GM21717 (cell line): ENCODE measurements around the gene INO80E.

Experiments
- ATAC-seq: cut with Tn5 transposase; IDR thresholded peaks from one replicate; pipeline ENCODE4 v1.9.1; 2021; ENCODE audit warnings: mild to moderate bottlenecking, moderate library complexity; ENCODE audit not compliant: unreplicated experiment

INO80E gene

GRCh38 chr16:29975134-29975538, 20.9 kb upstream of the INO80E start:
- no peak for ATAC-seq

- ATAC-seq = no peak
Measured at GRCh38 chr16:29975811-29976511, 20.1 kb upstream of the INO80E start.

GRCh38 chr16:29977063-29977825, 18.8 kb upstream of the INO80E start:
- no peak for ATAC-seq

- no peak for ATAC-seq
Measured at GRCh38 chr16:29978081-29978480, 18.0 kb upstream of the INO80E start.

GRCh38 chr16:29978564-29979270, 17.3 kb upstream of the INO80E start:
- ATAC-seq = no peak

- no peak for ATAC-seq
Measured at GRCh38 chr16:29982560-29983419, 13.3 kb upstream of the INO80E start.

- no peak for ATAC-seq
Measured at GRCh38 chr16:29983420-29984136, 12.5 kb upstream of the INO80E start.

GRCh38 chr16:29984137-29984763, 11.8 kb upstream of the INO80E start:
- ATAC-seq = no peak

- ATAC-seq = no peak
Measured at GRCh38 chr16:29984764-29985147, 11.3 kb upstream of the INO80E start.

GRCh38 chr16:29985271-29985811, 10.7 kb upstream of the INO80E start:
- no peak for ATAC-seq

- ATAC-seq = no peak
Measured at GRCh38 chr16:29986231-29986630, 9.8 kb upstream of the INO80E start.

- ATAC-seq = no peak
Measured at GRCh38 chr16:29986931-29987330, 9.1 kb upstream of the INO80E start.

GRCh38 chr16:29987371-29988085, 8.5 kb upstream of the INO80E start:
- ATAC-seq = no peak

- no peak for ATAC-seq
Measured at GRCh38 chr16:29988346-29989075, 7.5 kb upstream of the INO80E start.

GRCh38 chr16:29989111-29989858, 6.8 kb upstream of the INO80E start:
- ATAC-seq = no peak

- ATAC-seq = no peak
Measured at GRCh38 chr16:29990034-29990433, 6.0 kb upstream of the INO80E start.

GRCh38 chr16:29990883-29991570, 5.0 kb upstream of the INO80E start:
- no peak for ATAC-seq
